Mucosa of descending colon (tissue), 3 donors: ENCODE data around the gene ELL2. TPM values are rescaled to one million over a fixed set of nuclear protein-coding genes. Genes with fewer than 3 reads are reported as not detected.

ENCODE experiments used
- ATAC-seq: fragments of 200-7000 bp; cut with Tn5 transposase; one replicate; pipeline ENCODE4 v1.9.1; 2020; ENCODE audit warnings: mild to moderate bottlenecking, moderate library complexity
- DNase-seq, 3 donors: peaks; one replicate each; pipeline ENCODE4 v3.0.0-alpha.2; 2020
- H3K36me3 ChIP-seq: fragments of 200-600 bp; one replicate; pipeline ENCODE4 v1.8.0; 2021; ENCODE audit warnings: low read depth, mild to moderate bottlenecking
- H3K4me1 ChIP-seq: fragments of 200-600 bp; one replicate; pipeline ENCODE4 v1.8.0; 2021; ENCODE audit warnings: low read depth, mild to moderate bottlenecking
- H3K4me3 ChIP-seq: fragments of 200-600 bp; one replicate; pipeline ENCODE4 v1.8.0; 2021; ENCODE audit warnings: mild to moderate bottlenecking
- H3K9me3 ChIP-seq: fragments of 200-600 bp; one replicate; pipeline ENCODE4 v1.8.0; 2021; ENCODE audit warnings: mild to moderate bottlenecking
- intact Hi-C, 2 donors: fragments of 100-400 bp; cut with DNase I in 1 of 2; cut with micrococcal nuclease in 1 of 2; formaldehyde crosslinking; loops; one replicate each; pipeline versions ENCODE4 v1.11.0 to v1.11.1; 2022; cut with DNase I, micrococcal nuclease
- total RNA-seq, 3 donors: library from RNA; stranded (reverse); fragmentation: NEBNext Ultra II Directional in 2 of 3; extraction: Animal tissue kit (Norgen Biotek cat#: 25700) in 2 of 3; gene quantifications; one replicate each; pipeline versions ENCODE4 v1.2.1 to v1.2.4, GENCODE V29; 2021 to 2023
- TF ChIP-seq, protein P1 (sequence below): fragments of 200-600 bp; IDR thresholded peaks from one replicate; pipeline ENCODE4 v1.8.0; 2022; ENCODE audit warnings: antibody characterized with exemption, mild to moderate bottlenecking
- donor health status: DM: no; HTN: no; CAD: no; lungs with moderate emphysema.
- donor health status: DM: no; HTN: no; CAD: no.
- donor health status: DM: no; HTN: yes; CAD: no.

The ELL2 gene
- total RNA-seq, 3 donors from 2014 or later = 26.9 to 42.7 (median 31.7) TPM

DNA sequence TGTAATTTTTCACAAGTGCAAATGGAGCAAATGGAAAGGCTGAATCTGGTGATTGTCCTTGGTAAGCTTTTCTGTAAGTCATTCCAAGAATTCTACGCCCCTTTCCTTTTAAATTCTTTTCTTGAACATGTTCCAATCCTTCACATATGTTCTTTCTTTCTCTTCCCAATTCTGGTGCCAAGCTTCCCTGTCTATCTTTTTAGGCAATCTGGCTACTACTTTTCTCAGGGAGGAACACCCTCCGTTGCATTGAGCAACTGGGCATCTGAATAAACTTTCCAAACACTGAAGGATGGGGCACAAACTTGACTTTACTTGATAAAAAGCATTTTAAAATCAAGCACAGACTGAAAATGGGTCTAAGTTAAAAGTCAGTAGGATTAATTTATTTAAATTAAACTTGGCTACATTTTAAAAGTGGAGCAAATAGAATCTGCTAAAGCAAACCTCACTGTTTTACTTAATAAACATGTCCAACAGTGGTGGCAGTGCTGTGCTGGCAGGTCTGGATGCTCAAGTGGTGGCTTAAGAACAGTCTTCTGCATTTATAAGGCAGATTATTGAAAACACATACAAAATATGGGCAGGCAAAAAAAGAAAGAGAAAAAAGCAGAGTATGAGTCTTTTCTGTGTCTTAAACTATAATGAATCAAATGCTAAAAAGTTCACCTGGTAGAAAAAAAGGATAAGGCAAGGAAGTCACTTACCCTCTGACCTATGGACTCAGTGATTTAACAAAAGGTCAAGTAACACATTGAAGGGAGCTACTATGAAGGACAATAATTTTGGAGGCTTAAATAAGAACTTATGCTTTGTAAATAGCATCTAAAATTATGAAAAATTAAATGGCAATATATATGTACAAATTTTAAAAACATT is 5.4 kb downstream of the ELL2 start:
- TF ChIP-seq, protein P1, sequence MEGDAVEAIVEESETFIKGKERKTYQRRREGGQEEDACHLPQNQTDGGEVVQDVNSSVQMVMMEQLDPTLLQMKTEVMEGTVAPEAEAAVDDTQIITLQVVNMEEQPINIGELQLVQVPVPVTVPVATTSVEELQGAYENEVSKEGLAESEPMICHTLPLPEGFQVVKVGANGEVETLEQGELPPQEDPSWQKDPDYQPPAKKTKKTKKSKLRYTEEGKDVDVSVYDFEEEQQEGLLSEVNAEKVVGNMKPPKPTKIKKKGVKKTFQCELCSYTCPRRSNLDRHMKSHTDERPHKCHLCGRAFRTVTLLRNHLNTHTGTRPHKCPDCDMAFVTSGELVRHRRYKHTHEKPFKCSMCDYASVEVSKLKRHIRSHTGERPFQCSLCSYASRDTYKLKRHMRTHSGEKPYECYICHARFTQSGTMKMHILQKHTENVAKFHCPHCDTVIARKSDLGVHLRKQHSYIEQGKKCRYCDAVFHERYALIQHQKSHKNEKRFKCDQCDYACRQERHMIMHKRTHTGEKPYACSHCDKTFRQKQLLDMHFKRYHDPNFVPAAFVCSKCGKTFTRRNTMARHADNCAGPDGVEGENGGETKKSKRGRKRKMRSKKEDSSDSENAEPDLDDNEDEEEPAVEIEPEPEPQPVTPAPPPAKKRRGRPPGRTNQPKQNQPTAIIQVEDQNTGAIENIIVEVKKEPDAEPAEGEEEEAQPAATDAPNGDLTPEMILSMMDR = no peak
- no peak overlapping the region for H3K4me3 ChIP-seq
- ATAC-seq = no peak
- intact Hi-C loops = no loop called here
- no peaks in the 10 kb centered on the region for H3K9me3 ChIP-seq
- no peaks in the 10 kb centered on the region for H3K36me3 ChIP-seq
- DNase-seq = no peak
- H3K4me1 ChIP-seq = peaks cover 10% of the 10 kb centered on the region

- H3K4me1 ChIP-seq = peaks cover 5% of the 10 kb centered on the region
- ATAC-seq (no peak), DNase-seq (no peak)
- TF ChIP-seq, protein P1 = no peak
- no peak overlapping the region for H3K4me3 ChIP-seq
- H3K9me3 ChIP-seq = no peaks in the 10 kb centered on the region
- no peaks in the 10 kb centered on the region for H3K36me3 ChIP-seq
- intact Hi-C loops = no loop called here
Measured at GRCh38 chr5:95954716-95955115, 6.9 kb downstream of the ELL2 start.

GRCh38 chr5:95953021-95953702 is 8.5 kb downstream of the ELL2 start:
- Histone ChIP-seq H3K4me1 (no peaks in the 10 kb centered on the region), H3K9me3 (no peaks in the 10 kb centered on the region), H3K36me3 (no peaks in the 10 kb centered on the region), H3K4me3 (no peak overlapping the region)
- intact Hi-C loops = no loop called here
- TF ChIP-seq, protein P1 = no peak
- ATAC-seq (no peak), DNase-seq (no peak)

DNA sequence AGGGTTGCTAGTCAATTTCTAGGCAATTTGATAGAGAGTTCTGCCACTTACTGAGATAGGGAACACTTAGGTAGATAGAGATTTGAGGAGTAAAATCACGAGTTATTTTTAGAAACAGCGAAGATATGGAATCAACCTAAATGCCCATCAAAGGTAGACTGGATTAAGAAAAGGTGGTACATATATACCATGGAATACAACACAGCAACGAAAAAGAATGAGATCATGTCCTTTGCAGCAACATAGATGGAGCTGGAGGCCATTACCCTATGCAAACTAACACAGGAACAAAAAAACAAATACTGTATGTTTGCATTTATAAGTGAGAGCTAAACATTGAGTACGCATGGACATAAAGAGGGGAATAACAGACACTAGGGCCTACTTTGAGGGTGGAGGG is 9.7 kb downstream of the ELL2 start:
- TF ChIP-seq, protein P1 = no peak
- intact Hi-C loops = no loop called here
- DNase-seq = no peak
- Histone ChIP-seq H3K4me1 (no peaks in the 10 kb centered on the region), H3K9me3 (no peaks in the 10 kb centered on the region), H3K4me3 (no peak overlapping the region), H3K36me3 (no peaks in the 10 kb centered on the region)
- ATAC-seq = no peak

DNA sequence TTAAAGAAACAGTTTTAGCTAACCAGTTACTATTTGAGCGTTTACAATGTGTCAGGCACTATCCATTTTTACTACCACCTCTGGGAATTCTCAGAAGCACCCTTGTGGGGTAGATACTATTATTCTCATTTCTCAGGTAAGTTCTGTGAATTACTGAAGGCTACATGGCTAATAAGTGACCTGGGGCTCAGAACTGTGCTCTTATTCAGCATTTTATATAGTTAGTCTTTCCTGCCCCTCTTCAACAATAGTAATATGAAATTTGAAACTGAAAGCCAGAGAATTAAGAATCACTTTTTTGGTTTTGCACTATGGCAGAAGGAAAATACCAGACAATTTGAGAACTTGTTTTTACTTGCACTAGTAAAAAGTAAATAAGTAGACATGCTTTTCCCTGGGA is 11.8 kb downstream of the ELL2 start:
- intact Hi-C loops = no loop called here
- H3K4me1 ChIP-seq = no peaks in the 10 kb centered on the region
- TF ChIP-seq, protein P1 = no peak
- no peak for ATAC-seq
- H3K9me3 ChIP-seq = no peaks in the 10 kb centered on the region
- no peak overlapping the region for H3K4me3 ChIP-seq
- no peak for DNase-seq
- H3K36me3 ChIP-seq = no peaks in the 10 kb centered on the region
